HEK293T (cell line): ENCODE results near the gene PDS5A.

ENCODE experiments used
- CTCF ChIA-PET: fragments of 350-600 bp; formaldehyde crosslinking; extraction: SDS; loops from one replicate; lab custom pipeline; 2021; ENCODE audit warnings: antibody characterized with exemption, inconsistent platforms; lab: Yijun Ruan, JAX
- POLR2A ChIA-PET: fragments of 350-600 bp; formaldehyde crosslinking; extraction: SDS; loops from one replicate; lab custom pipeline; 2020; ENCODE audit warnings: antibody characterized with exemption, inconsistent platforms; lab: Yijun Ruan, JAX
- DNase-seq: peaks from one replicate; pipeline ENCODE4 v3.0.0; 2012; ENCODE audit warnings: mixed read lengths; ENCODE audit errors: extremely low spot score
- ARNT ChIP-seq: fragments of 450-650 bp; IDR thresholded peaks from 2 replicates; pipeline ENCODE4 v1.6.1; 2017; ENCODE audit warnings: mild to moderate bottlenecking
- BHLHE40 ChIP-seq: fragments of 450-650 bp; IDR thresholded peaks from 2 replicates; pipeline ENCODE4 v1.6.1; 2016; ENCODE audit warnings: mild to moderate bottlenecking, moderate library complexity, borderline replicate concordance
- CTBP1 ChIP-seq: fragments of 450-650 bp; IDR thresholded peaks from 2 replicates; pipeline ENCODE4 v1.6.1; 2016; ENCODE audit warnings: borderline replicate concordance
- ELF4 ChIP-seq: fragments of 450-650 bp; IDR thresholded peaks from 2 replicates; pipeline ENCODE4 v1.6.1; 2017; ENCODE audit warnings: antibody characterized with exemption
- FOXA1 ChIP-seq: fragments of 450-650 bp; IDR thresholded peaks from 2 replicates; pipeline ENCODE4 v1.6.1; 2016; ENCODE audit warnings: mild to moderate bottlenecking
- FOXK2 ChIP-seq: fragments of 450-650 bp; IDR thresholded peaks from 2 replicates; pipeline ENCODE4 v1.6.1; 2016; ENCODE audit warnings: mild to moderate bottlenecking
- FOXM1 ChIP-seq: fragments of 450-650 bp; IDR thresholded peaks from 2 replicates; pipeline ENCODE4 v1.6.1; 2017; ENCODE audit warnings: mild to moderate bottlenecking, borderline replicate concordance
- HDGF ChIP-seq: fragments of 450-650 bp; IDR thresholded peaks from 2 replicates; pipeline ENCODE4 v1.6.1; 2017; ENCODE audit warnings: antibody characterized with exemption, borderline replicate concordance
- L3MBTL2 ChIP-seq: fragments of 450-650 bp; conservative IDR thresholded peaks from 2 replicates; pipeline ENCODE4 v1.6.1; 2016; ENCODE audit warnings: mild to moderate bottlenecking
- LEF1 ChIP-seq: fragments of 450-650 bp; IDR thresholded peaks from 2 replicates; pipeline ENCODE4 v1.6.1; 2017; ENCODE audit warnings: mild to moderate bottlenecking, borderline replicate concordance
- NFRKB ChIP-seq: fragments of 450-650 bp; IDR thresholded peaks from 2 replicates; pipeline ENCODE4 v1.6.1; 2016; ENCODE audit warnings: mild to moderate bottlenecking, moderate library complexity
- SP1 ChIP-seq: fragments of 450-650 bp; IDR thresholded peaks from 2 replicates; pipeline ENCODE4 v1.6.1; 2017
- SUZ12 ChIP-seq: fragments of 450-650 bp; IDR thresholded peaks from 2 replicates; pipeline ENCODE4 v1.6.1; 2016; ENCODE audit warnings: mild to moderate bottlenecking
- TARDBP ChIP-seq: fragments of 450-650 bp; IDR thresholded peaks from 2 replicates; pipeline ENCODE4 v1.6.1; 2016
- ZNF384 ChIP-seq: fragments of 450-650 bp; IDR thresholded peaks from 2 replicates; pipeline ENCODE4 v1.6.1; 2016
- TF ChIP-seq, protein P1 (sequence below): fragments of 450-650 bp; IDR thresholded peaks from 2 replicates; pipeline ENCODE4 v1.6.1; 2016

Gene PDS5A

DNA sequence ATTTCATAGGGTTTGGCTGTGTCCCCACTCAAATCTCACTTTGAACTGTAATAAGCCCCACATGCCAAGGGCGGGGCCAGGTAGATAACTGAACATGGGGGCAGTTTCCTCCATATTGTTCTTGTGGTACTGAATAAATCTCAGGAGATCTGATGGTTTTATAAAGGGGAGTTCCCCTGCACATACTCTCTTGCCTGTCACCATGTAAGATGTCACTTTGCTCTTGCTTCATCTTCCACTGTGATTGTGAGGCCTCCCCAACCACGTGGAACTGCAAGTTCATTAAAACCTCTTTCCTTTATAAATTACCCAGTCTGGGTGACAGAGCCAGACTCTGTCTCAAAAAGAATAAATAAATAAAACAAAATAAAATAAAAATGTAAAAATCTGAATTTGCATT lies 95.9 kb downstream of the PDS5A start:
- no peak for DNase-seq
- no peak for TF ChIP-seq L3MBTL2
- TF ChIP-seq HDGF: no peak
- TF ChIP-seq BHLHE40: no peak
- no peak for TF ChIP-seq LEF1
- POLR2A ChIA-PET: no interaction called here
- CTCF ChIA-PET: no interaction called here

DNA sequence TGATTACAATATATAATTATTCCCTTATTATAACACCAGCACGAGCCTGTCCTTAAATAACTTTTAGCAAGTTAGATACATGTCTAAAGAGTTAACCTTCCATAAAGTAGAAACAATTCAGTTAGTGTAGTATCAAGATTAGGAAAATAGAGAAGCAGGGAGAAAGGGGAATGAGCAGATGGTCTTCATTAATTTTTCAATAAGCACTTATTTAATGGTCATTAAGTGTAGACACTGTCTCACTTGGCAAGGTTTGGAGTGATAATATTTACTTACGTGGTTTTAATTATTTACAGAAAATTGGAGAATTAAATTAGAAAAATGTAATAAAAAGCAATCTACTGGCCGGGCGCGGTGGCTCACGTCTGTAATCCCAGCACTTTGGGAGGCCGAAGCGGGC lies 99.7 kb downstream of the PDS5A start:
- ChIA-PET POLR2A (no interaction called here), CTCF (no interaction called here)
- no peak for DNase-seq
- TF ChIP-seq SP1: no peak
- TF ChIP-seq BHLHE40: no peak
- TF ChIP-seq NFRKB: no peak
- no peak for TF ChIP-seq ARNT
- no peak for TF ChIP-seq TARDBP
- TF ChIP-seq FOXM1: no peak
- TF ChIP-seq, protein P1, sequence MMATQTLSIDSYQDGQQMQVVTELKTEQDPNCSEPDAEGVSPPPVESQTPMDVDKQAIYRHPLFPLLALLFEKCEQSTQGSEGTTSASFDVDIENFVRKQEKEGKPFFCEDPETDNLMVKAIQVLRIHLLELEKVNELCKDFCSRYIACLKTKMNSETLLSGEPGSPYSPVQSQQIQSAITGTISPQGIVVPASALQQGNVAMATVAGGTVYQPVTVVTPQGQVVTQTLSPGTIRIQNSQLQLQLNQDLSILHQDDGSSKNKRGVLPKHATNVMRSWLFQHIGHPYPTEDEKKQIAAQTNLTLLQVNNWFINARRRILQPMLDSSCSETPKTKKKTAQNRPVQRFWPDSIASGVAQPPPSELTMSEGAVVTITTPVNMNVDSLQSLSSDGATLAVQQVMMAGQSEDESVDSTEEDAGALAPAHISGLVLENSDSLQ: no peak
- TF ChIP-seq FOXK2: no peak
- no peak for TF ChIP-seq ZNF384
- no peak for TF ChIP-seq L3MBTL2
- TF ChIP-seq FOXA1: no peak
- TF ChIP-seq HDGF: no peak
- no peak for TF ChIP-seq CTBP1
- no peak for TF ChIP-seq SUZ12

DNA sequence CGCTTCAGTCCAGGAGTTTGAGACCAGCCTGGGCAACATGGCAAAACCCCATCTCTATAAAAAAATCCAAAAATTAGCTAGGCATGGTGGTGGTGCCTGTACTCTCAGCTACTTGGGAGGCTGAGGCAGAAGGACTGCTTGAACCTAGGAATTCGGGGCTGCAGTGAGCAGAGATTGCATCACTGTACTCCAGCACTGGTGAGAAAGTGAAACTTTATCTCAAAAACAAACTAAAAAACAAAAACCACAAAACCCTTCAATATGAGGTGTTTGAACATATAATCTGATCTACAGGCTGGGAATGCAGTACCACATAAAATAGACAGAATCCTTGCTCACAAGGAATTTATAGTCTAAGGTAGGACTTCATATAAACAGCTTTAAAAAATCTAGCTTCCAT lies 103.9 kb downstream of the PDS5A start:
- ChIA-PET POLR2A (no interaction called here), CTCF (interaction anchor here (0.7 kb wide), 1 partner anchor 17 kb away, joined by 6 read pairs; no protein-coding TSS in a partner anchor)
- TF ChIP-seq SUZ12: no peak
- no peak for TF ChIP-seq L3MBTL2
- TF ChIP-seq SP1: no peak
- TF ChIP-seq TARDBP: no peak

DNA sequence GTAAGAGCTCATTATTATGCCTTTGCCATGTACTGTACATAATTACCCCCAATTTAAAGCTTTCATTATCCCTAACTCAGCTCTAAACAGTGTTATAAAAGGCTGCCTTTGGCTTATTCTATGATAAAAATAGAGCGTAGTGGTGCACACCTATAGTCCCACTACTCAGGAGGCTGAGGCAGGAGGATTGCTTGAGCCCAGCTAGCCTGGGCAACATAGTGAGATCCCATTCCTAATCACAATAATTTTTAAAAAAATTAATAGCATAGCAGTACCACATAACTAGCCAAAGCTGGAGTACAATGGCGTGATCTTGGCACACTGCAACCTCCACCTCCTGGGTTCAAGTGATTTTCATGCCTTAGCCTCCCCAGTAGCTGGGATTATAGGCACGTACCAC lies 112.4 kb downstream of the PDS5A start:
- DNase-seq: no peak
- TF ChIP-seq NFRKB: no peak
- TF ChIP-seq SP1: no peak
- TF ChIP-seq ZNF384: no peak
- no peak for TF ChIP-seq BHLHE40
- POLR2A ChIA-PET: no interaction called here
- CTCF ChIA-PET: no interaction called here

More for the DNA sequence above, 103.9 kb downstream of the PDS5A start:
- DNase-seq: no peak

DNA sequence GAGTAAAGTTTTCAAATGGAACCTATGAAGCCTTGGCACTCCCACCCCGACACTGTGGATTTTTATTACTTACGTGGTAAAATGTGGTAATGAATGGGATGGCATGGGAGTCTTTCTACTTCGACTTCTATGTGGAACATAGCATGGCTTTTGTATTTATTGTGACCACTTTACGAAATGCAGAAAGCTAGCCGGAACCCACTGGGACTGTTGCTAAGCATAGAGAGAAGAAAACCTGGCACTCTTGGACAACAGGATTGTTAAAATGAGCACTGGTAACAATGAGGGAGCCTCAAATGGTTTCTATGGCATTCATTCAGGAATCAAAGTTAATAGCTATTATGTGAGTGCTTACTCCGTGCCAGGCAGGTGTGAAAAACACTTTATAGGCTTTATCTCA lies 113.3 kb downstream of the PDS5A start:
- TF ChIP-seq FOXK2: no peak
- TF ChIP-seq L3MBTL2: no peak
- TF ChIP-seq HDGF: no peak
- TF ChIP-seq, protein P1: no peak
- TF ChIP-seq TARDBP: no peak
- TF ChIP-seq SUZ12: no peak
- TF ChIP-seq ZNF384: no peak
- no peak for TF ChIP-seq FOXM1
- TF ChIP-seq ELF4: no peak
- TF ChIP-seq BHLHE40: no peak
- TF ChIP-seq SP1: no peak
- TF ChIP-seq CTBP1: no peak
- CTCF ChIA-PET: no interaction called here
- no peak for DNase-seq
- POLR2A ChIA-PET: interaction anchor here (0.5 kb wide), 1 partner anchor 16 kb away, joined by 4 read pairs; no protein-coding TSS in a partner anchor

DNA sequence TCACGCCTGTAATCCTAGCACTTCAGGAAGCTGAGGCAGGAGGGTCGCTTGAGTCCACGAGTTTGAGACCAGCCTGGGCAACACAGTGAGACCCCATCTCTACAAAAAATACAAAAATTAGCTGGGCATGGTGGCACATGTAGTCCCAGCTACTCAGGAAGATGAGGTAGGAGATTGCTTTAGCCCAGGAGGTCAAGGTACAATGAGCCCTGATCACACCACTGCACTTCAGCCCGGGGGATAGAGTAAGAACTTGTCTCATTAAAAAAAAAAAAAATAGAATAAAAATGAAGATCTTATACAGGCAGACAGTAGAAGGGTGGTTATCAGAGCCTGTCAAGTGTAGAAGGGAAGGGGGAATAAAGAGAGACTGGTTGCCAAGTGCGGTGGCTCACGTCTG lies 116.9 kb downstream of the PDS5A start:
- ChIA-PET CTCF (interaction anchor here (0.6 kb wide), 2 partner anchors 64 to 94 kb away, joined by 4 to 6 read pairs; no protein-coding TSS in a partner anchor), POLR2A (no interaction called here)
- DNase-seq: no peak
- TF ChIP-seq LEF1 (no peak), ARNT (no peak), FOXA1 (no peak), NFRKB (no peak), L3MBTL2 (no peak), ZNF384 (no peak), SUZ12 (no peak), TARDBP (no peak), ELF4 (no peak), FOXK2 (no peak), FOXM1 (no peak), HDGF (no peak), SP1 (no peak)
- TF ChIP-seq, protein P1: no peak

DNA sequence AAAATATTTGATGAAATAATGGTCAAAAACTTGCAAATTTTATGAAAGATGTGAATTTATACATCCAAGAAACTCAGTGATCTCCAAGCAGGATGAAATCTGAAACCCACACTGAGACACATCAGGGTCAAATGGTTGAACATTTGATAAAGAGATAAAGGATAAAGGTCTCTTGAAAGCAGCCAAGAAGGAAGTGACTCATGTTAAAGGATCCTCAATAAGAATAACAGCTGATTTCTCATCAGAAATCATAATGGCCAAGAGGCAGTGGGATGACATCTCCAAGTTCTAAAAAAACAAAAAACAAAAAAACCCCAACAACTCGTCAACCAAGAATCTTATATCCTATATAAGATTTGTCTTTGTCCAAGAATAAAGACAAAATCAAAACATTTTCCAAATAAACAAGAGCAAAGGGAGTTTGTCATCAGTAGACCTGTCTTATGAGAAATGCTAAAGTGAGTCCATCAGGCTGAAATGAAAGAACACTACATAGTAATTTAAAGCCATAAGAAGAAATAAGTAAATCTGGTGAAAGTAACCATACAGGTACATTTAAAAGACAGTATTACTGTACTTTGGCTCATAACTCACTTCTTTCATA lies 121.7 kb downstream of the PDS5A start:
- ChIA-PET POLR2A (no interaction called here), CTCF (no interaction called here)
- TF ChIP-seq TARDBP (no peak), FOXK2 (no peak)
- TF ChIP-seq, protein P1: no peak
- DNase-seq: no peak
